HG03196 (cell line): ENCODE measurements around the gene ACYP2.
A peak's percentile ranks its signal among the peaks of the same experiment; 100 is the strongest.
"Not testable (repeated sequence)": the region's sequence is repeated elsewhere in the genome, so short reads cannot be mapped to it uniquely, and the experiment has no call there.

ENCODE experiments used
- ATAC-seq: cut with Tn5 transposase; IDR thresholded peaks from one replicate; pipeline ENCODE4 v1.9.1; 2021; ENCODE audit not compliant: unreplicated experiment

ACYP2 gene

GRCh38 chr2:54313147-54313546 is 197.7 kb downstream of the ACYP2 start:
- ATAC-seq, result no peak

DNA sequence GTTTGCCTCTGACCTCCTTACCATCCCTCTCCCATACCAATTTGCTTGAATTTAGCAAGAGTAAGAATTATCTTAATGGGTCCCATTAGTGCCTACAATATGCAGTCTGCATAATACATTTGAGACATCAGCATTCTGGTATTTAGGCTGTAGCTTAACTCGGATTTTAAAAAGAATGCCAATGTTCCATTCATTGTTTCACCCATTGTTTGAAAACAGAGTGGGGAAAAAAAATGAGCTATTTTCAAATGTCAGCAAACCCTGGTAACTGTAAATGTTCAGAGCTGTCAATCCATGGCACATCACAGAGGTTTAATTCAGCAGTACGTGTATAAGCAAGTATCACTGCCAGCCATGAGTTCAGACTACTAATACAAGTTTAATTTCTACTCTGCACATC is 202.6 kb downstream of the ACYP2 start:
- ATAC-seq, result no peak

- no peak for ATAC-seq
These were observed 203.4 kb downstream of the ACYP2 start for GRCh38 chr2:54318821-54319220.

GRCh38 chr2:54321047-54321446 is 205.6 kb downstream of the ACYP2 start:
- no peak for ATAC-seq

DNA sequence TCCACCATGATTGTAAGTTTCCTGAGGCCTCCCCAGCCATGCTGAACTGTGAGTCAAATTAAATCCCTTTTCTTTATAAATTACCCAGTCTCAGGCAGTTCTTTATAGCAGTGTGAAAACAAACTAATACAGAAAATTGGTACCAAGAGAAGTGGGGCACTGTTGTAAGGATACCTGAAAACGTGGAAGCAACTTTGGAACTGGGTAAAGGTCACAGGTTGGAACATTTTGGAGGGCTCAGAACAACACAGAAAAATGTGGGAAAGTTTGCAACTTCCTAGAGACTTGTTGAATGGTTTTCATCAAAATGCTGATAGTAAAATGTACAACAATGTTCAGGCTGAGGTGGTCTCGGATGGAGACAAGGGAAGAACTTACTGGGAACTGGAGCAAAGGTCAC is 209.1 kb downstream of the ACYP2 start:
- not testable (repeated sequence) for ATAC-seq

- no peak for ATAC-seq
These were observed 209.7 kb downstream of the ACYP2 start for GRCh38 chr2:54325148-54325547.

DNA sequence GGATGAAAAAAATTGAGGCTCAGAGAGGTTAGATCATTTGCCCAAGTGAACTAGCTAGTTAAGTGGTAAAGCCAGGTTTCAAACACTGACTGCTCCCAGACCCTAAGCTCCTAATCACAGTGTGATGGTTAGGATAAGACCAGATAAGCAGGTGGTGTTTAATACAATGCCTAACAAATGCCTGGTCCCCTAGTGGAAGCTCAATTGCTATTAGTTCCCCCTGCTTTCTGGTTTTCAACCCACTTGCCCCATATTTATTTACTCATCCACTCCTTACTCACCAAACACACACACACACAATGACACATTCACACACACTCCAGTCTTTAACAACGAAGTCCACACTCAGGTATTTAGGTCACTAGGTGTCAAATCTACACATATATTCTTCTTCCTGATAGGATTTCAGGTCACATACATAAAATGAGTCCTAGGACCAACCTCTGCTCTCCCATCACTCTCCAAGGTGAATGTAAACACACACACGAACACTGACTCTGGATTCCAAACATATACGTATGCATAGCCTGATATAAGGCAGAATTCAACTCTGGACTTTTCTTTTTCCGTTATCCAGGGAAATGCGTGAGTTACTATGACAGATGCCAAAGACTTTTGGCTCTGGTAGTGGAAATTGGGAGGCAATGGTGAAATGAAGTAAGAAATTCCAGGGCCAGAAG is 214.2 kb downstream of the ACYP2 start:
- ATAC-seq, result no peak

- ATAC-seq, result peak; percentile 96
These were observed 214.9 kb downstream of the ACYP2 start for GRCh38 chr2:54330162-54330925.

DNA sequence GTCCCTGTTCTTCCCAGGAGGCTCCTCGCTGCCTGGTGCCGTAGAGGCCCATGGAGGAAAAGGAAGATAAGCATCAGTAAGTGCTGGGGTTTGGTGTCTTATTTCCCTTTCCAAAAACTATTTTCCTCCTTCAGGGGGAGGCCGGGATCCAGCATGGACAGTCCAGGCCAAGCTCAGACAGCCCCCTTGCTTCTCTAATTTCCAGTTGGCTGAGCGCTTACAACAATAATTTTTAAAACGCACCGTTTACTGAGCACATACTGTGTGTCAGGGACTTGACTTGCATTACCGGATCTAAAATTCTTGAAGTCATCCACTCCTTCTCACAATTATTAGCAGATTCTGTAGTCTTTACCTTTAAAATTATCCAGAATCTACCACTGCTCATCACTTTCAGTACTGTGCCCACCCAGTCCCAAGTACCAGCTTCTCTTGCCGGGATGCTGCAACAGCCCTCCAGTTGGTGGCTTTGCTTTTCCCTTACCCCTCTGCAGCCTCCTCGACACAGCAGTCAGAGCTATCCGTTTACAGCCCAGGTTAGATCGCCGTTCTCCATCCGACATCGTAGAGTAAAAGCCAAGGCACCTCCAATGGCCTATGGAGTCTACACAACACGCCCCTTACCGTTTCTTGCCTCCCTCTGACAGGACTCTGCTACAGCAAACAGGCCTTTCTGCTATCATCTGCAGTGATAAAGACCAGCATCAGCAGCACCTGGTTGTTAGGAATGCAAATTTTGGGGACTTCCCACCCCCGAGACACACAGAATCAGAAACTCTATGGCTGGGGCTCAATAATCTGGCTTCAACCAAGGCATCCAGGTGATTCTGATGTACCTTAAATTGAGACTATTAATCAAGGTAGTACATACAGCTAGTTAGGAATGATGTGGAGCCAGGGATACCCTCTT is 215.8 kb downstream of the ACYP2 start:
- no peak for ATAC-seq

DNA sequence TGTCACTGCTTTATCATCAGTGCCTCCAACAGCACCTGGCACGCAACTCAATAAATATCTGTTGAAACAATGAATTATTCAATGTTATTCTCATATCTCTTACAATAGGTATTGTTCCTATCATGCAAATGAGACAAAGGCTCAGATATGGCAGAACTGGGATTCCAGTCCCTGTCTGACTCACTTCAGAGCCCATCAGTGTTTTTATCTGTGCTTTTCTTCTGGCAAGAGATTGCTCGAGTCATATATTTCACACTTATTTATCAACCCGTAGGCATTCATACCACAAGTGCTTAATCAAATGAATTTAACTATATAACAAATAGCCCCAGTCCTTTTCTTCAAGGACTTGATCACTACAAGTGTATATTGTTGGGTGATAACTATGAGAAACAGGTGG is 217.0 kb downstream of the ACYP2 start:
- ATAC-seq, result no peak

GRCh38 chr2:54336136-54336976 is 220.9 kb downstream of the ACYP2 start:
- no peak for ATAC-seq

- no peak for ATAC-seq
These were observed 221.5 kb downstream of the ACYP2 start for GRCh38 chr2:54336977-54337255.

- ATAC-seq, result no peak
These were observed 226.2 kb downstream of the ACYP2 start for GRCh38 chr2:54341656-54342055.

GRCh38 chr2:54342603-54343002 is 227.2 kb downstream of the ACYP2 start:
- no peak for ATAC-seq

DNA sequence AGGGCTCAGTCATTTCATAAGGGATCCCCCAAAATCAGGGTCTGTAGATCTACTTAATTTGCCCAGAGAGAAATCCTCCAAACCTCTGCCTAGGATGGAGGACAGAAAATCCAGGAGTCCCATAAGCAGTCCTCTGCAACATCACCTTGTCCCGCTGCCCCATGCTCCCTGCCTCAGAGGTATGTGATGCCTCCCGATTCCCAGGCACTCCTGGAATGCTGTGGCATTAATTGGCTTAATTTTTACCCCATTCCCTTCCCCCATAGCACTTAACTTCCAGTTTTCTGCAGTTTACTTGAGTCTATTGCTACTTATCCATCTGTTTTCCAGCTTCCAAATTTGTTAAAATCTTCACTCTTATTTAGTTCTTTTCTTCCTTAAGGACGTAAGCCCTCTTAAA is 232.2 kb downstream of the ACYP2 start:
- ATAC-seq, result no peak

- ATAC-seq, result no peak
These were observed 233.2 kb downstream of the ACYP2 start for GRCh38 chr2:54348646-54349045.

- no peak for ATAC-seq
These were observed 235.0 kb downstream of the ACYP2 start for GRCh38 chr2:54350426-54350825.

GRCh38 chr2:54353216-54353615 is 237.8 kb downstream of the ACYP2 start:
- no peak for ATAC-seq
